VCaP (cell line): ENCODE measurements around the gene VAMP2.

ENCODE experiments used
- H3K27ac ChIP-seq: fragments of 450-650 bp; 2 replicates; pipeline ENCODE4 v1.5.1; 2017
- TF ChIP-seq, protein P1 (sequence below): fragments of 450-650 bp; conservative IDR thresholded peaks from 2 replicates; pipeline ENCODE4 v1.5.1; 2017; ENCODE audit warnings: mild to moderate bottlenecking, moderate library complexity

Gene VAMP2

DNA sequence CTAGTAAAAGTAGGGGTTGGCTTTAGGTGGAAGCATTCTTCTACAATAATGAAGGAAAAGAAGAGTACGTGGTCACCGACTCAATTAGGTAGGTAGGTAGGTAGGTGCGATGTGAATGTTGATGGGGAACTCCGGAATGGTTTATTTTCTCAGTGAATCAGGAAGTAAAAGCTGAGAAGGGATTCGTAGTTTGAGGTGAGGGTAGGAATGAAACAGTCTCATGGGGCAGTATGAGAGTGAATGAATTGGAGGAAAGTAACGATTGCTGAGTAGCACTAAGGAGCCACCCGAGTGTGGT, 24.4 kb downstream of the VAMP2 start:
- TF ChIP-seq, protein P1, sequence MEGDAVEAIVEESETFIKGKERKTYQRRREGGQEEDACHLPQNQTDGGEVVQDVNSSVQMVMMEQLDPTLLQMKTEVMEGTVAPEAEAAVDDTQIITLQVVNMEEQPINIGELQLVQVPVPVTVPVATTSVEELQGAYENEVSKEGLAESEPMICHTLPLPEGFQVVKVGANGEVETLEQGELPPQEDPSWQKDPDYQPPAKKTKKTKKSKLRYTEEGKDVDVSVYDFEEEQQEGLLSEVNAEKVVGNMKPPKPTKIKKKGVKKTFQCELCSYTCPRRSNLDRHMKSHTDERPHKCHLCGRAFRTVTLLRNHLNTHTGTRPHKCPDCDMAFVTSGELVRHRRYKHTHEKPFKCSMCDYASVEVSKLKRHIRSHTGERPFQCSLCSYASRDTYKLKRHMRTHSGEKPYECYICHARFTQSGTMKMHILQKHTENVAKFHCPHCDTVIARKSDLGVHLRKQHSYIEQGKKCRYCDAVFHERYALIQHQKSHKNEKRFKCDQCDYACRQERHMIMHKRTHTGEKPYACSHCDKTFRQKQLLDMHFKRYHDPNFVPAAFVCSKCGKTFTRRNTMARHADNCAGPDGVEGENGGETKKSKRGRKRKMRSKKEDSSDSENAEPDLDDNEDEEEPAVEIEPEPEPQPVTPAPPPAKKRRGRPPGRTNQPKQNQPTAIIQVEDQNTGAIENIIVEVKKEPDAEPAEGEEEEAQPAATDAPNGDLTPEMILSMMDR, result no peak
- peak overlapping the region; percentile 28; the same call in 1 of the 2 replicates for H3K27ac ChIP-seq

DNA sequence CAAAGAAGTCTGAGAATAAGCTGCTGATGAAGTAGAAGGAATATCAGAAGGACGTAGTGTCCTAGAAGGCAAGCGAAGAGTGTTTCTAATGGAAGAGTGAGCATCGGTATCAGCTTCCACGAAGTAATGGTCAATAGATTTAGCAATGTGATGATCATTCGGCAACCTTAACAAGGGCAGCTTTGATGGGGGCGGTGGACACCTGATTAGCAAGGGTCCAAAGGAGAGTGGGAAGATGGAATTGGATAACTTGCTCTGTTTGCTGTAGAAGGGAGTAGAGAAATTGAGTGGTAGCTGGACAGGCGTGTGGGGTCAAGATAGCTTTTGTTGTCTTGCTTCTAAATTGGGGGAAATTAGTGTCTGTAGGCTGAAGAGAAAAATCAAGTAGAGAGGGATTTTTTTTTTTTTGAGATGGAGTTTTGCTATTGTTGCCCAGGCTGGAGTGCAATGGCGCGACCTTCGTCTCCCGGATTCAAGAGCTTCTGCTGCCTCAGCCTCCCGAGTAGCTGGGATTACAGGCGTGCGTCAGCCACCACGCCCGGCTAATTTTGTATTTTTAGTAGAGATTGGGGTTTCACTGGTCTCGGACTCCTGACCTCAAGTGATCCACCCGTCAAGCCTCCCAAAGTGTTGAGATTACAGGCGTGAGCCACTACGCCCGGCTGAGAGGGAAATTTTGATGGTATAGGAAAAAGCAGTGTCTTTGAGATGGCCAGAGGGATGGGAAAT, 24.9 kb downstream of the VAMP2 start:
- TF ChIP-seq, protein P1, result no peak
- peak overlapping the region; percentile 28; the same call in 1 of the 2 replicates for H3K27ac ChIP-seq

DNA sequence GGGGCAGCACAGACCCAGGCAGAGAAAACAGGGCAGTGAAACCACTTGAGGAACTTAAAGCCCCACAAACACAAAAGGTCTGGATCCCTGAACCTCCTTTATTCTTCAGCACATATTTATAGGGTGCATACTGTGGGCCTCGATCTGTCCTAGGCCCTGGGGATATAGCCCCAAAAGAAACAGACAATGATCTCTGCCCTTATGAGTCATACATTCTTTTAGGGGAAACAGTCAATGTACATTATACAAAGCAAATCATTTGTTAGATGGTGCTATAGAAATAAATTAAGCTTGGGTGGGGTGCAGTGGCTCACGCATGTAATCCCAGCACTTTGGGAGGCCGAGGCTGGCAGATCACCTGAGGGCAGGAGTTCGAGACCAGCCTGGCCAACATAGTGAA, 28.8 kb downstream of the VAMP2 start:
- TF ChIP-seq, protein P1, result no peak
- H3K27ac ChIP-seq, result no peak overlapping the region

DNA sequence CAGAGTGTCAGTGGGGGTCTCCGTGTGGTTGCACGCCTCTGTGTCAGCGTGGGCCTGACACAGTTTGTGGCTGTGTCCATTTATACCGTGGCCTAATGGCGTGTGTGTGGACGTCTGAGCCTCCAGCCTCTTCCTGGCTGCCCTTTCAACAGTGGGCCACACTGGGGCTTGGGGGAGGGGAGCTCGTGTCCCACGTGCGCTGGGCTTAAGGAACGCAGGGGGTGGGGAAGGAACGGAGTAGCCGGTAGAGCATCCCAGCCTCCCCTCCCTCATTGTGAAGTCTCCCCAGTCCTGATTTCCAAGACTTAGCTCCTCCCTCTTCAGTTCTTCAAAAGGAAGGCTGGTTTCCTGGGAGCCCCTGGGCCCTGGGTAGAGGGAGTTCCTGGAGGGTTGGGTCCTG, 29.3 kb downstream of the VAMP2 start:
- no peak overlapping the region for H3K27ac ChIP-seq
- TF ChIP-seq, protein P1, result no peak

DNA sequence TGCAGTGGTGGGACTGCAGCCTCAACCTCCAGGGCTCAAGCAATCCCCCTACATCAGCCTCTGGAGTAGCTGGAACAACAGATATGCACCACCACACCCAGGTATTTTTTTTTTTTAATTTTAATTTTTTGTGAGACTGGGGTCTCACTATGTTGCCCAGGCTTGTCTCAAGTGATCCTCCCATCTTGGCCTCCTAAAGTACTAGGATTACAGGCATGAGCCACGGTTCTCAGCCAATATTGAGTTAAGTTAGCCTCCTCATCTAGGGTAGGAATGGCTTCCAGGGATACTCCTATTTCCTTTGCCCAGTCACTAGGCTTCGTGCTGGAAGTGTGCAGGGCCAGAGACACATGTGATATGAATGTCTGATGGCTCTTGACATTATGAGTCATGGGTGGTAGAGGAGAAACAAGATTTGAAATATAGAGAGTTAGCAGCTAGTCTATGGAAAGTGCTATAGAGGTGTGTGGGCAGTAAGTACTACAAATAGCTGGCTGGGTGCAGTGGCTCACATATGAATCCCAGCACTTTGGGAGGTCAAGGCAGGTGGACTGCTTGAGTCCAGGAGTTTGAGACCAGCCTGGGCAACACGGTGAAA, 30.8 kb downstream of the VAMP2 start:
- no peak overlapping the region for H3K27ac ChIP-seq
- TF ChIP-seq, protein P1, result no peak

DNA sequence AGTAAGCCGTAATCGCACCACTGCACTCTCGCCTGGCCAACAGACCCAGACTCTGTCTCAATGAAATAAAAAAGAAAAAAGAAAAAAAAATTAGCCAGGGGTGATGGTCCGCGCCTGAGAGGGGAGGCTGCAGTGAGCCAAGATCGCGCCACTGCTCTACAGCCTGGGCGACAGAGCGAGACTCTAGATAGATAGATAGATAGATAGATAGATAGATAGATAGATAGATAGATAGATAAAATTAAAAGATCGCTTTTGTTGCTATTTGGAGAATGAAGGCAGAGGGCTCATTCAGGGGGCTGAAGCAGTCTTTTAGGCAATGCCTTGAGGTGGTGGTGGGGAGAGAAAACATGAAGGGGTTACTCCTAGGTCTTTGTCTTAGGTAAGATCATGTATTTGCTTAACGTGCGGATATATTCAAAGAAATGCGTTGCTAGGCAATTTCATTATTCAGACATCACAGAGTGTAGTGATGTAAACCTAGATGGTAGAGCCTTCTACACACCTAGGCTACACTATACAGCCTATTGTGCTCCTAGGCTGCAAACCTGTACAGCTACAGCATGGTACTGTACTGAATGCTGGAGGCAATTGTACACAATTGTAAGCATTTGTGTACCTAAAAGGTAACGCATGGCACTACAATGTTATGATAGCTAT, 34.5 kb downstream of the VAMP2 start:
- TF ChIP-seq, protein P1, result no peak

DNA sequence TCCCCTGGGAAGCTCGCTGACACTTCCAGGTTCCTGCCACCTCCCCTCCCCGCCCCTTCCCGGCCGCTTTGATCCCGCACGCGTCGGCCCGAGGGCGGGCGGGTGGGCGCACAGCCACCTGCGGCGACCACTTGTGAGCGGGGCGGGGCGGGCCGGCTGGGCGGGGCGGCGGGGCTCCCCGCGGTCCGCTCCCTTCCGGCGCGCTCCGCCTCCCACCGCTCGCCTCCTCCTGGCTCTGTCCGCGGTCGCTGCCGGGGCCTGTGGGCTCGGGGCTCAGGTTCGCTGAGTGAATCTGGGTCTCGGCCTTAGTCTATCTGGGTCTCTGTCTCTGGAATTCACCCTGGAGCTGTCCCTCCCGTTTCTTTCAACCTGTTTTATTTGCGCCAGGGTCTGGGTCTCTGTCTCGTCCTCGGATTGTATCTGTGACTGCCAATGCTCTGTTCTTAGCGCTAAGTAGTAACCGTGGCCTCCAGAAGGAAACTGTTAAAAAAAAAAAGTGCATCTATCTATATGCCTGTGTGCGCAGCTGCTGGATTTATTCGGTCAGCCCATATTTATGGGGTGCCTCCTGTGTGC, 36.2 kb downstream of the VAMP2 start:
- peak overlapping the region; percentile 51 for H3K27ac ChIP-seq
- TF ChIP-seq, protein P1, result no peak

More for the DNA sequence above, 34.5 kb downstream of the VAMP2 start:
- H3K27ac ChIP-seq, result no peak overlapping the region
